ENCODE data around the gene PGLYRP2.

Gene PGLYRP2

GRCh38 chr19:15439078-15439799, 40.1 kb downstream of the PGLYRP2 start:
- WGBS, 2 donors (ENCODE audit: extremely low coverage in 2 of 2, insufficient read length in 2 of 2, insufficient replicate concordance in 1 of 2) = no CpG with 5 or more reads among the region's 25 CpGs
- H3K27me3 ChIP-seq (ENCODE audit: control insufficient read depth in 3 of 3, insufficient read depth in 3 of 3, low read depth in 1 of 3, low read length in 3 of 3) = no peaks in the 10 kb centered on the region
- peak overlapping the region; percentile 89 for H3K14ac ChIP-seq (ENCODE audit: low read length)
- H2BK12ac ChIP-seq (ENCODE audit: low read length) = no peak overlapping the region
- no peak overlapping the region for H3K4me3 ChIP-seq (ENCODE audit: low read length in 2 of 2)
- H4K91ac ChIP-seq (ENCODE audit: low read depth, low read length, poor library complexity) = no peak overlapping the region
- DNase-seq (ENCODE audit: low spot score) = no peak
- peak overlapping the region; percentile 81 for H2AK5ac ChIP-seq (ENCODE audit: low read depth, low read length)
- H3K9me3 ChIP-seq (replicated peaks in 1 of 2; ENCODE audit: control insufficient read depth in 2 of 2, insufficient read depth in 1 of 2, low read depth in 1 of 2, low read length in 2 of 2) = no peaks in the 10 kb centered on the region
- H2BK5ac ChIP-seq (ENCODE audit: low read length) = no peak overlapping the region
- H3K4me2 ChIP-seq (ENCODE audit: insufficient read depth, low read length, poor library complexity, severe bottlenecking) = no peak overlapping the region
- H2BK120ac ChIP-seq (ENCODE audit: low read depth, low read length) = no peak overlapping the region
- no peak overlapping the region for H3K4ac ChIP-seq (ENCODE audit: low read length)
- H3K79me1 ChIP-seq (ENCODE audit: low read depth, low read length) = peaks cover 1% of the 10 kb centered on the region
- H3K23ac ChIP-seq (ENCODE audit: low read depth, low read length, poor library complexity) = peak overlapping the region; percentile 85
- H3K27ac ChIP-seq (replicated peaks; ENCODE audit: low read length) = no peak overlapping the region
- no peak overlapping the region for H2AFZ ChIP-seq (ENCODE audit: low read length)
- H3K9ac ChIP-seq (ENCODE audit: low read depth, low read length, poor library complexity) = peak overlapping the region; percentile 74
- peaks cover 0 to 2% of the 10 kb centered on the region in 2 donors for H3K36me3 ChIP-seq (replicated peaks in 1 of 2; ENCODE audit: control insufficient read depth in 2 of 2, insufficient read depth in 2 of 2, low read length in 2 of 2)
- H4K8ac ChIP-seq (ENCODE audit: low read depth, low read length) = peak overlapping the region; percentile 9
- H2BK15ac ChIP-seq (ENCODE audit: low read length) = no peak overlapping the region
- H3K18ac ChIP-seq (ENCODE audit: low read length) = peak overlapping the region; percentile 57
- H3K4me1 ChIP-seq (ENCODE audit: control insufficient read depth in 2 of 2, insufficient read depth in 1 of 2, low read depth in 1 of 2, low read length in 2 of 2) = peaks cover 0 to 3% of the 10 kb centered on the region in 2 donors

GRCh38 chr19:15438577-15438976, 40.7 kb downstream of the PGLYRP2 start:
- H3K4me1 ChIP-seq (ENCODE audit: control insufficient read depth in 2 of 2, insufficient read depth in 1 of 2, low read depth in 1 of 2, low read length in 2 of 2) = peaks cover 0 to 3% of the 10 kb centered on the region in 2 donors
- H4K91ac ChIP-seq (ENCODE audit: low read depth, low read length, poor library complexity) = no peak overlapping the region
- H3K27me3 ChIP-seq (ENCODE audit: control insufficient read depth in 3 of 3, insufficient read depth in 3 of 3, low read depth in 1 of 3, low read length in 3 of 3) = no peaks in the 10 kb centered on the region
- no peak overlapping the region for H3K4me3 ChIP-seq (ENCODE audit: low read length in 2 of 2)
- H3K23ac ChIP-seq (ENCODE audit: low read depth, low read length, poor library complexity) = peak overlapping the region; percentile 55
- no peak overlapping the region for H3K27ac ChIP-seq (replicated peaks; ENCODE audit: low read length)
- peaks cover 0 to 2% of the 10 kb centered on the region in 2 donors for H3K36me3 ChIP-seq (replicated peaks in 1 of 2; ENCODE audit: control insufficient read depth in 2 of 2, insufficient read depth in 2 of 2, low read length in 2 of 2)
- peaks cover 1% of the 10 kb centered on the region for H3K79me1 ChIP-seq (ENCODE audit: low read depth, low read length)
- no peak overlapping the region for H3K9ac ChIP-seq (ENCODE audit: low read depth, low read length, poor library complexity)
- no CpG with 5 or more reads among the region's 27 CpGs for WGBS, 2 donors (ENCODE audit: extremely low coverage in 2 of 2, insufficient read length in 2 of 2, insufficient replicate concordance in 1 of 2)
- H3K4ac ChIP-seq (ENCODE audit: low read length) = no peak overlapping the region
- H3K18ac ChIP-seq (ENCODE audit: low read length) = peak overlapping the region; percentile 57
- no peak overlapping the region for H4K8ac ChIP-seq (ENCODE audit: low read depth, low read length)
- DNase-seq (ENCODE audit: low spot score) = no peak
- H3K14ac ChIP-seq (ENCODE audit: low read length) = peak overlapping the region; percentile 31
- H2BK5ac ChIP-seq (ENCODE audit: low read length) = peak overlapping the region; percentile 82
- H2AFZ ChIP-seq (ENCODE audit: low read length) = no peak overlapping the region
- H2BK120ac ChIP-seq (ENCODE audit: low read depth, low read length) = no peak overlapping the region
- no peaks in the 10 kb centered on the region for H3K9me3 ChIP-seq (replicated peaks in 1 of 2; ENCODE audit: control insufficient read depth in 2 of 2, insufficient read depth in 1 of 2, low read depth in 1 of 2, low read length in 2 of 2)
- no peak overlapping the region for H2BK15ac ChIP-seq (ENCODE audit: low read length)
- peak overlapping the region; percentile 81 for H2AK5ac ChIP-seq (ENCODE audit: low read depth, low read length)
- H3K4me2 ChIP-seq (ENCODE audit: insufficient read depth, low read length, poor library complexity, severe bottlenecking) = no peak overlapping the region
- H2BK12ac ChIP-seq (ENCODE audit: low read length) = no peak overlapping the region

DNA sequence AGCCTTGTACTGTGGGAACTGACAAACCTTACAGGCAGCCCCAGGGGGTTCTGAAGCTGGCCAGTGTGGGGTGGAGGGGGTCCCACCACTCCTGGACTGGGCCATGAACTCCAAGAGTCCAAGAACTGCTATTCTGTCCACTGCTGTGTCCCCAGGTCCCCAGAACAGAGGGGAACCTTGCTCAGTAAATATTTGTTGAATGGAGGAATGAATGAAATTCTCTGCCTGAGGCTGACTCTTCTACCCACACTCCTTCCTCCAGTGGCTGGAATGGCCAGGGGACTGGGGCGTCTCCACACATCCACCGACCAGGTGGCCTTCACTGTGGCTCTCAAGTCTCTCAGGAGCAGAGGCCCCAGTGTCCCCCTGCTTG, 41.2 kb downstream of the PGLYRP2 start:
- no peak overlapping the region for H4K8ac ChIP-seq (ENCODE audit: low read depth, low read length)
- no peak overlapping the region for H2AK5ac ChIP-seq (ENCODE audit: low read depth, low read length)
- H3K9ac ChIP-seq (ENCODE audit: low read depth, low read length, poor library complexity) = peak overlapping the region; percentile 44
- H2BK12ac ChIP-seq (ENCODE audit: low read length) = no peak overlapping the region
- H2BK5ac ChIP-seq (ENCODE audit: low read length) = peak overlapping the region; percentile 82
- no CpG with 5 or more reads among the region's 2 CpGs for WGBS, 2 donors (ENCODE audit: extremely low coverage in 2 of 2, insufficient read length in 2 of 2, insufficient replicate concordance in 1 of 2)
- no peak overlapping the region for H3K4ac ChIP-seq (ENCODE audit: low read length)
- H2AFZ ChIP-seq (ENCODE audit: low read length) = no peak overlapping the region
- peaks cover 0 to 6% of the 10 kb centered on the region in 2 donors for H3K4me1 ChIP-seq (ENCODE audit: control insufficient read depth in 2 of 2, insufficient read depth in 1 of 2, low read depth in 1 of 2, low read length in 2 of 2)
- no peak overlapping the region for H3K23ac ChIP-seq (ENCODE audit: low read depth, low read length, poor library complexity)
- peaks cover 0 to 2% of the 10 kb centered on the region in 2 donors for H3K36me3 ChIP-seq (replicated peaks in 1 of 2; ENCODE audit: control insufficient read depth in 2 of 2, insufficient read depth in 2 of 2, low read length in 2 of 2)
- peaks cover 1% of the 10 kb centered on the region for H3K79me1 ChIP-seq (ENCODE audit: low read depth, low read length)
- H3K18ac ChIP-seq (ENCODE audit: low read length) = no peak overlapping the region
- no peak overlapping the region for H3K14ac ChIP-seq (ENCODE audit: low read length)
- H3K27ac ChIP-seq (replicated peaks; ENCODE audit: low read length) = no peak overlapping the region
- no peak for DNase-seq (ENCODE audit: low spot score)
- H3K4me2 ChIP-seq (ENCODE audit: insufficient read depth, low read length, poor library complexity, severe bottlenecking) = no peak overlapping the region
- H3K4me3 ChIP-seq (ENCODE audit: low read length in 2 of 2) = no peak overlapping the region
- H4K91ac ChIP-seq (ENCODE audit: low read depth, low read length, poor library complexity) = no peak overlapping the region
- no peak overlapping the region for H2BK120ac ChIP-seq (ENCODE audit: low read depth, low read length)
- no peaks in the 10 kb centered on the region for H3K9me3 ChIP-seq (replicated peaks in 1 of 2; ENCODE audit: control insufficient read depth in 2 of 2, insufficient read depth in 1 of 2, low read depth in 1 of 2, low read length in 2 of 2)
- no peak overlapping the region for H2BK15ac ChIP-seq (ENCODE audit: low read length)
- no peaks in the 10 kb centered on the region for H3K27me3 ChIP-seq (ENCODE audit: control insufficient read depth in 3 of 3, insufficient read depth in 3 of 3, low read depth in 1 of 3, low read length in 3 of 3)

DNA sequence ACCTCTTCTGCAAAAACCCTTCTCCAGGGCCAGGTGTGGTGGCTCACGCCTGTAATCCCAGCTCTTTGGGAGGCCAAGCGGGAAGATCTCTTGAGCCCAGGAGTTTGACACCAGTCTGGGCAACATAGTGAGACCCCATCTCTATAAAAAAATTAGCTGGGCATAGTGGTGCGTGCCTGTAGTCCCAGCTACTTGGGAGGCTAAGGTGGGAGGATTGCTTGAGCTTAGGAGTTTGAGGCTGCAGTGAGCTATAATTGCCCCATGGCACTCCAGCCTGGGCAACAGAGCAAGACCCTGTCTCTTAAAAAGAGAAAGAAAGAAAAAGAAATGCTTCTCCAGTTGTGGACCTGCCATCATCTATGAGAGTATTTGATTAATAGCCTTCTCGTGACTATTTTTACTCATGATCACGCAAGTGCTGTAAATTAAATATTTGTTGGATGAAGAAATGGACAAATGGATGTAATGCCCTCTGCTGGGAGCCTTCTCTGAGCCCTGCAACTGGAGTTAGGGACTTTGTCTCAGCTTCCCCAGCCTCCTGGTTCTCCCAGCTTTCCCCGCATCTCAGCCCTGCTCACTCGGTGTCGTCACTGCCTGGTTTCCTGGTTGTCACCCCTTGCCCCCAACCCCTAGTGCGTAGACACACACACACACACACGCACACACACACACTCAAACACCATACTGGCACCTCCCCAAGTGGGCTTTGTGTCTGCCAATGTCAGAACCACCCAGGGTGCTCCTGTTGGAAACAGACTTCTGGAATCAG, 41.8 kb downstream of the PGLYRP2 start:
- H2AFZ ChIP-seq (ENCODE audit: low read length) = no peak overlapping the region
- no peak overlapping the region for H3K23ac ChIP-seq (ENCODE audit: low read depth, low read length, poor library complexity)
- peak overlapping the region; percentile 44 for H3K9ac ChIP-seq (ENCODE audit: low read depth, low read length, poor library complexity)
- H3K18ac ChIP-seq (ENCODE audit: low read length) = no peak overlapping the region
- DNase-seq (ENCODE audit: low spot score) = no peak
- no peaks in the 10 kb centered on the region for H3K9me3 ChIP-seq (replicated peaks in 1 of 2; ENCODE audit: control insufficient read depth in 2 of 2, insufficient read depth in 1 of 2, low read depth in 1 of 2, low read length in 2 of 2)
- WGBS, 2 donors (ENCODE audit: extremely low coverage in 2 of 2, insufficient read length in 2 of 2, insufficient replicate concordance in 1 of 2) = no CpG with 5 or more reads among the region's 10 CpGs
- peak overlapping the region; percentile 43 for H4K8ac ChIP-seq (ENCODE audit: low read depth, low read length)
- no peak overlapping the region for H3K4me3 ChIP-seq (ENCODE audit: low read length in 2 of 2)
- H3K79me1 ChIP-seq (ENCODE audit: low read depth, low read length) = peaks cover 1% of the 10 kb centered on the region
- peaks cover 0 to 8% of the 10 kb centered on the region in 2 donors for H3K4me1 ChIP-seq (ENCODE audit: control insufficient read depth in 2 of 2, insufficient read depth in 1 of 2, low read depth in 1 of 2, low read length in 2 of 2)
- H3K14ac ChIP-seq (ENCODE audit: low read length) = peak overlapping the region; percentile 89
- no peak overlapping the region for H2BK5ac ChIP-seq (ENCODE audit: low read length)
- no peak overlapping the region for H2BK120ac ChIP-seq (ENCODE audit: low read depth, low read length)
- no peaks in the 10 kb centered on the region for H3K27me3 ChIP-seq (ENCODE audit: control insufficient read depth in 3 of 3, insufficient read depth in 3 of 3, low read depth in 1 of 3, low read length in 3 of 3)
- H4K91ac ChIP-seq (ENCODE audit: low read depth, low read length, poor library complexity) = no peak overlapping the region
- H3K4ac ChIP-seq (ENCODE audit: low read length) = no peak overlapping the region
- H2BK15ac ChIP-seq (ENCODE audit: low read length) = no peak overlapping the region
- no peak overlapping the region for H2BK12ac ChIP-seq (ENCODE audit: low read length)
- H2AK5ac ChIP-seq (ENCODE audit: low read depth, low read length) = no peak overlapping the region
- H3K4me2 ChIP-seq (ENCODE audit: insufficient read depth, low read length, poor library complexity, severe bottlenecking) = peak overlapping the region; percentile 11
- no peak overlapping the region for H3K27ac ChIP-seq (replicated peaks; ENCODE audit: low read length)
- H3K36me3 ChIP-seq (replicated peaks in 1 of 2; ENCODE audit: control insufficient read depth in 2 of 2, insufficient read depth in 2 of 2, low read length in 2 of 2) = peaks cover 0 to 2% of the 10 kb centered on the region in 2 donors
